ENCODE measurements around the gene PDCD1. TPM values are rescaled to one million over a fixed set of nuclear protein-coding genes. Genes with fewer than 3 reads are reported as not detected.

Gene PDCD1
- total RNA-seq, 1 experiment from 2014 or later, result 0.22 TPM

GRCh38 chr2:241877197-241877685 lies 18.5 kb upstream of the PDCD1 start:
- H4K20me1 ChIP-seq (ENCODE audit: insufficient read depth), result no peaks in the 10 kb centered on the region
- peaks cover 6 to 15% of the 10 kb centered on the region in 2 experiments; a peak in 3 of 4 replicates for H3K4me1 ChIP-seq (ENCODE audit: control insufficient read depth in 1 of 2, insufficient read depth in 2 of 2, low read length in 2 of 2)
- POLR2A ChIA-PET, result no interaction called here
- no peak overlapping the region for H3K27ac ChIP-seq (ENCODE audit: low read depth, low read length)
- CTCF ChIA-PET, result interaction anchor here (0.9 to 1.0 kb wide), 2 partner anchors 143 to 385 kb away, joined by 3 to 4 read pairs; partner anchors contain the start of gene D2HGDH
- no peaks in the 10 kb centered on the region for H3K9me2 ChIP-seq (ENCODE audit: insufficient read depth)
- no peak overlapping the region for H3K9ac ChIP-seq (ENCODE audit: low read length)
- no peaks in the 10 kb centered on the region for H3K36me3 ChIP-seq (ENCODE audit: control insufficient read depth in 1 of 2, insufficient read depth in 2 of 2, low read length in 2 of 2)
- H3K4me2 ChIP-seq (ENCODE audit: low read length), result no peak overlapping the region
- BruUV-seq (replicated peaks), result no TSS peak
- DNase-seq (ENCODE audit: low read depth, low spot score) (no peak), ATAC-seq (no peak)
- TF ChIP-seq TCF7L2 (IDR thresholded peaks at IDR 0.05; ENCODE audit: borderline replicate concordance, extremely low read depth, insufficient read depth, insufficient read length) (no peak), MAX (IDR thresholded peaks at IDR 0.05) (no peak), EZH2phosphoT487 (IDR thresholded peaks at IDR 0.05; ENCODE audit: borderline replicate concordance) (no peak), CTCF (IDR thresholded peaks at IDR 0.05 in 2 of 3, conservative IDR thresholded peaks at IDR 0.05 in 1 of 3; ENCODE audit: borderline replicate concordance in 1 of 3, insufficient read depth in 1 of 3, low read depth in 2 of 3, low read length in 2 of 3) (no peak), RAD21 (IDR thresholded peaks at IDR 0.05; ENCODE audit: low read depth) (no peak), ZFX (IDR thresholded peaks at IDR 0.05) (no peak), SP1 (IDR thresholded peaks at IDR 0.05; ENCODE audit: low read depth) (no peak), YY1 (IDR thresholded peaks at IDR 0.05; ENCODE audit: extremely low read depth, insufficient replicate concordance, low read depth, low read length) (no peak), CBX3 (IDR thresholded peaks at IDR 0.05; ENCODE audit: low read depth) (no peak), SIN3A (IDR thresholded peaks at IDR 0.05; ENCODE audit: low read depth) (no peak), EGR1 (IDR thresholded peaks at IDR 0.05; ENCODE audit: low read depth) (no peak)
- H3K27me3 ChIP-seq (ENCODE audit: insufficient read depth, low read length), result no peaks in the 10 kb centered on the region
- RAD21 ChIA-PET (ENCODE audit: low non-redundant PET in 1 of 2, low total read pairs in 2 of 2, uncharacterized antibody in 2 of 2, unreplicated experiment in 2 of 2), result no interaction called here
- H2AFZ ChIP-seq (ENCODE audit: low read depth, low read length, poor library complexity, severe bottlenecking), result no peak overlapping the region
- intact Hi-C loops (cut with micrococcal nuclease), result loop anchor here (5.0 kb wide), 2 partner anchors 190 to 1025 kb away; partner anchors contain the start of gene DTYMK
- H3K79me2 ChIP-seq (ENCODE audit: insufficient read depth, low read length), result no peaks in the 10 kb centered on the region
- no peak overlapping the region for H3K4me3 ChIP-seq (replicated peaks in 1 of 2; ENCODE audit: low read depth in 1 of 2, low read length in 2 of 2)
- peaks cover 0 to 6% of the 10 kb centered on the region in 2 experiments; a peak in 1 of 4 replicates for H3K9me3 ChIP-seq (ENCODE audit: control insufficient read depth in 1 of 2, insufficient read depth in 1 of 2, low read depth in 1 of 2, low read length in 2 of 2)

Measured in HCT116 (cell line).